GM21381 (cell line): ENCODE data around the gene ENO2.

Experiments
- ATAC-seq: cut with Tn5 transposase; IDR thresholded peaks from one replicate; pipeline ENCODE4 v1.9.1; 2021; ENCODE audit warnings: mild to moderate bottlenecking, moderate library complexity; ENCODE audit not compliant: unreplicated experiment

The ENO2 gene

DNA sequence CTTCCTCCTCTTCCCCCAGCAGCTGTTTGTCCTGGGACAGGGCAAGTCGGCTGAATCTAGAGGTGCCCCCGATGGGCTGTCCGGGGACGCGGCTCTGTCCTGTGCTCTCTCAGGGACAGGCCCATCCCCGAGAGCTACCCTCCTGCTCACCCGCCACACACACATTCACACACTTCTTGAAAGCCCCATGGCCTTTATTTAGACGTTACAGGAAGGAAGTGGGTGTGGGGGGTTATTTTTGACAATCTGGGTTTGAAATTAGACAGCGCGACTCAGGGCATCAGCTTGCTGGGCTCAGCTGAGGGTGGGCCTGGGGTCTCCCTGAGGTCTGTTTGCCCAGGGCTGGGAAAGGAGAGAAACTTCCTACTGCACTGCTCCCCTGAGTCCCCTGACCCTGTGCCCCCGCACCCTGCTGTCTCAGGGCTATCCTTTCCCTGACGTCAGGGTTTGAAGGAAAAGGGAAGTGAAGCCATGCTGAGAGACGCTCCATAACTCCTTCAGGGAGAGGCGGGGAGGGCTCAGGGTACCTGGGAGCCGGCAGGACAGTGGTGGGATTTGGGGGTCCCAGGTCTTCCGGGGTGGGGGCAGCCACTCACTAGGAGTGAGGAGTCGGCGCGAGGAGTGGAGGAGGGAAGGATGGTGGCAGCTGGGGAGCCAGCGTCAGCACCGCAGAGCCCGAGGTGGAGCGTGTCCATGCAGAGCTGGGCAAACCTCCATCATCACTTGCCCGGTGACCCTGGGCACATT is 44.9 kb downstream of the ENO2 start:
- peak; percentile 48 for ATAC-seq

GRCh38 chr12:6959805-6960592 is 45.6 kb downstream of the ENO2 start:
- ATAC-seq = no peak

DNA sequence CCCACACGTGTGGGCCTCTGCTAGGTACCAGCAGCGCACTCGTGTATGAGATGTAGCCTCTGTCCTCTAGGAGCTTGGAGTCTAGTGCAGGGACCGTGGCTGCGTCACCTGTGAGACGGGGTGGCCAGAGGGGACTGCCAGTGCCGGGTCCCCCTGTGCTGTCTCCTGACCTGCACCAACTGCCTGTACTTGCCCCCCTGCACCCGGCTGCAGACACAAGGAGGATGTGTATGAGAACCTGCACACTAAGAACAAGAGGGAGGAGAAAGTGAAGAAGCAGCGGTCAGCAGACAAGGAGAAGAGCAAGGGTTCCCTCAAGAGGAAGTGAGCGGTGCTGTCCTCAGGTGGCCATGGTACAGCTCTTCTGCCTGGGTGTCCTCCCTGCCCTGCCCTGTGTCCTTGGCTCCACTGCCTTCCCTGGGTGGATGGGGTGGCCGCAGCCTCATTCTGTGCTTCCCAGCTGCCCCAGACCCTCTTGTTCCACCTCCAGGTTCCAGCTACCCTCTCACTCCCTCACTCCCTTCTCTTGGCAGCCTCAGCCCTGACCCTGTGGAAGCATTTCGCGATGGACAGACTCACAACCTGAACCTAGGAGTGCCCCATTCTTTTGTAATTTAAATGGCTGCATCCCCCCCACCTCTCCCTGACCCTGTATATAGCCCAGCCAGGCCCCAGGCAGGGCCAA is 46.4 kb downstream of the ENO2 start:
- ATAC-seq = no peak

DNA sequence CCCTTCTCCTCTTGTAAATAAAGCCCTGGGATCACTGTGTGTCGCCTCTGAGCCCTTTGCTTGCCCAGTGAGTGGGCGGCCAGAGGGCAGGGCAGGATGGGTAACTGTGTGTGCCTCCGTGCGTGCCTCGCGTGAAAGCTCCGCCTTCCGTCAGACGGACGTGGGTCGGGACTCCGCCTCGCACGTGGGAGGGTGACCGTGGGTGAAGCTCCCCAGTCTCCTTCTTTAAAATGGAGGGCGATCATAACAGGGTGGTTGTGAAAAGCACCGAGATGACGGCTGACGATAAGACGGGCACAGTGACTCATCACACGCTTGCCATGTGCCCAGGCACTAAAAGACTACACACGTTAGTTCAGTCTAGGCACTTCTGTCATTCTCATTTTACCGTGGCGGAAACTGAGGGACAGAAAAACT is 46.9 kb downstream of the ENO2 start:
- ATAC-seq = no peak

DNA sequence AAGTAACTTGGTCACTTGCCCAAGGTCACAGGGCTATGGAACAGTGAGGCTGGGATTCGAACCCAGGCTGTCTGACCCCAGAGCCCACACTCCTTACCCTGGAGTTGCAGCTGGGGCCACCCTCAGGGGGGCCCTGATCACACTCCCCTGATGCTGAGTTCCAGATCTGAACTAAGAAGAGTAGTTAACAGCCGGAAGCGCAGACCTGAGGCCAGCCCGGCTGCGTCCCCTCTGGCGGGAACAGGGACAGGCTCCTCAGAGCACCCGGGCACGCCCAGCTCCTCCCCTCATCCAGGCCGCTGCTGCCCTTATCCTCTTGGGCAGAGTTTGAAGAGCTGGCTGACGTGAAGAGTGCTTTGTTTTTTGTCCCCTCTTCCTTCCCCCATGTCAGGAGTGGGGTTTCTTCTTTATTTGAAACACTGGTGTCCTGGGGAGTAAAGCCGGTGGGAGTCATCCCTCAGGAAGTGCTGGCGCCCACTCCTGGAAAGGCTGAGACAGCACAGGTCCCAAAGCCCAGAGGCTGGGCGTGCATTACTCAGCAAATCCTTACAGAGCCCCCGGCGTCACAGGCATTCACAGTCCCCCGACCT is 47.4 kb downstream of the ENO2 start:
- ATAC-seq = no peak

GRCh38 chr12:6962285-6963015 is 48.1 kb downstream of the ENO2 start:
- ATAC-seq = no peak

DNA sequence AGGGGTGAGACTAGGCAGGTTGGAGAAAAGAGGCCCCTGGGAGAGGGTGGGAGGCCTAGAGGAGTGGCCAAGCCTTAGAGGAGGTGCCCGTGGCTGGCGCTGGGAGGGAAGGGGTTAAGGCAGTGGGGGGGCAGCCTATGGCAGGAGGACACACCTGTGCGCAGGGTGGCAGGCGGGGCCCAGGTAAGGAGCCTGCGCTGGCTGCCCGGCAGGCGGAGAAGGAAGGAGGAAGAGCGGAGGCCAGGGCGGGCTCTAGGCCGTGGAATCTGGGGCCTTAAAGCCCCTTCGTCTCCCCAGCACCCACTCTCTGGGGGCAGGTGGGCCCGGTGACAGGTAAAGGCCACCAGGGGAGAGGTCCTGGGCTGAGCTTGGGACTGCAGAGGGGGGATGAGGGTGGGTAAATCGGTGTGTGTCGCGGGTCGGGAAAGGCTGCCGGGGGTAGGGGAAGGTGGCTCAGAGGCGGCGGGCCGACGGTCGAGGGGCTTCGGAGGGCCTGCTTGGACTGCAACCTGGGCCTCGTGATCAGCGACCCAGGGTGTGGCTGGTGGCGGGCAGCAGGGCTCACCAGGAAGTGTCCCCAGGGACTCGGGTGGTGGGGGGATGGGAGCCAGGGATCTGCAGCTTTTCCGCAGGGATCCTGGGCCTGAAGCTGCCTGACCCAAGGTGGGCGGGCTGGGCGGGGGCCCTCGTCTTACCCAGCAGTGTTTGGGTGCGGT is 48.8 kb downstream of the ENO2 start:
- ATAC-seq = no peak

DNA sequence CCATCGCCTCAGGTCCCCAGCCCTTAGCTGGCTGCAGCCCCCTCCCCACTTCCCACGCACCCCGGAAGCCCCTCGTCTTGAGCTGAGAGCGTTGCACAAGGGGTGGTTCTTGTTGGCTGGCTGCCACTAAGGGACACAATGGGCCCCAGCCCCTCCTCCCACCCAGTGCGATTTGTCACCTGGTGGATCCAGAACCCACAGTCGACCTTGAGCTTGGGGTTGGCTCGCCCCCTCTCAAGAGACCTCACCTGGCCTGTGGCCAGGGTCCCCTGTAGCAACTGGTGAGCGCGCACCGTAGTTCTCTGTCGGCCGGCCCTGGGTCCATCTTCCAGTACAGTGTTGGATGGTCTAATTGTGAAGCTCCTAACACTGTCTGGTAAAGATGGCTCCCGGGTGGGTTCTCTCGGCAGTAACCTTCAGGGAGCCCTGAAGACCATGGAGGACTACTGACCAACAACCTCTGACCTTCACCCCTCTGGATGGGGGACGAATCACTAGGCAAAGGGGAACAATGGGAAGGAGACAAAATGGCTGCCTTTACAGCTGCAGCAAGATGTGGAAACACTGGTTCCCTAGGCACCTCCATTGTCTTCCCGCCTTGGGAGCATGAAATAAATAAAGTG is 49.5 kb downstream of the ENO2 start:
- no peak for ATAC-seq

- no peak for ATAC-seq
Observed at GRCh38 chr12:6964605-6965025, 50.2 kb downstream of the ENO2 start.

DNA sequence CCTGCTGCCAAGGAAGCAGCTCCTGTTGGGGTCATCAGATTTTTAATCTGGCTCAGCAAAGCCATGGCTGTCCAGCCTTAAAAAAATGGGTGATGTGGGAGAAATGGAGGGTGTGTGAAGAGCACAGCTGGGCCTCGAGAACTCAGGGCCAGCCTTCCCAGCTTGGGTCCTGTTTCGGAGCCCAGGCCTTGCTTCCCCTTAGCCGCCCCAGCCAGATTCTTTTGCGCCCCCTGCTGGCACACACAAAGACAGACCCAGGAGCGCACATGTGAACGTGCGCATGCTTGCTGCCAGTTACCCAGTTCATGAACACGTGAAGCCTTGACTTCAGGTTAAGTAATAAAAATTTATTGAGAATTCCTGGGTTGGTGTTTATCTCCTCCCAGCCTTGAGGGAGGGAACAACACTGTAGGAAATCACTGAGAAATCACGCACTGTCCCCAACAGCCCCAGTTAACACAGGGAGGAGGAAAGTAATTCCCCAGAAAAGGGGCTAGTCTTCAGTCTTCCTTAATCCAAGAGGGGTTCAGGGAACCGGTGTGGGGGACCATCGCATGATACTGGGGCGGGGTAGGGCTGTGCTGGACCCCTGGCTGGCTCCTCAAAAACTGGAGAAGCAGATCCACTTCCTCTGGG is 50.8 kb downstream of the ENO2 start:
- ATAC-seq = peak; percentile 29

DNA sequence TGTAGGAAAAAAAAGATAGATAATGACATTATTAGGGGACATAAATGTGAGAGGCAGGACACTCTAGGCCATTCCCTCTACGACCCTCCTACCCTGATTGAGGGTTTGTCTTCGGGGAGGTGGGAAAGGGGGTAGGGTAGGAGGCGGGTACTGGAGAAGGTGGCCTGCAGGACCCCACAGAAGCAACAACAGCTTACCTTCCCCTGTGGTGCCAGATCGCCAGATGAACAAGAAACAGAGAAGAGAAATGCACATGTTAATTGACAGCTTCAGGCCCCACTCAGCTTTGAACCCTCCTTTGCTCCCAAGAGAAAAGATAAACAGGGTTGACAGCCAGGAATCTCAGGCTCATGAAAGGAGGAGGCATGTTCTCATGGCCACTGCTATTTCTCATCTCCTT is 51.3 kb downstream of the ENO2 start:
- no peak for ATAC-seq

- no peak for ATAC-seq
Observed at GRCh38 chr12:6966351-6966750, 52.0 kb downstream of the ENO2 start.

DNA sequence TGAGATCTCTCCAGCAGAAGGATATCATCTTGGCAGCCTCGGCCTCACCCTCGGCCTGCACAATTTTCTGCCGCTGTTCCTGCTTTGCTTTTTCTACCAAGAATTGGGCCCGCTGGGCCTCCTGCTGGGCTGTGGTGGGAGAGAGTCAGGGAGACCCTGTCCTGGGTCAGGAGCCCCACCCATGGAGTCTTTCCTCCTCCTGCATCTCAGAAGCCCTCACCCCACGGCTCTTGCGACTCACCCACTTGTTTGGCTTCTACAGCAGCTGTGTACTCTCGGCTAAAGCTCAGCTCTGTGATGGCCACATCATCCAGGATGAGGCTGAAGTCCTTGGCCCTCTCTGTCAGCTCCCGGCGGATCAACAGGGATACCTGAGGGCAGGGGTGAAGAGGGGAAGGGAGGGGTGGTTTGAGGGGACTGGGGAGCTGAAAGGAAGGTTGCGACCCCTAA is 53.3 kb downstream of the ENO2 start:
- no peak for ATAC-seq

DNA sequence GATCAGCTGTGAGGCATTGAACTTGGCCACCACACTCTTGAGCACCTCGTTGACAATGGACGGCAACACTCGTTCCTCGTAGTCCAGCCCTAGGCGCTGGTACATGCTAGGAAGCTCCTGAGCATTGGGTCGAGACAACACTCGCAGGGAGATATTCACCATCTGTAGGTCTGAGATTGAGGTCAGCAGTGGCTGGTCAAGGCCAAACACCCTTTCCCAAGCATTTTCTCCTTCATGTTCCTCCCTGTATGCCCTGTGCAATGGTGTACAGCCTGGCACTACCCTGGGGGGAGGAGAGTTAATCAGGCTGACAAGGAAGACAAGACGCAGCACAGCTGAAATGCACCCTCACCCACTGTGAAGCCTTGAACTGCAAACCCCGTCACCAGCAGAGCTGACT is 54.0 kb downstream of the ENO2 start:
- no peak for ATAC-seq

DNA sequence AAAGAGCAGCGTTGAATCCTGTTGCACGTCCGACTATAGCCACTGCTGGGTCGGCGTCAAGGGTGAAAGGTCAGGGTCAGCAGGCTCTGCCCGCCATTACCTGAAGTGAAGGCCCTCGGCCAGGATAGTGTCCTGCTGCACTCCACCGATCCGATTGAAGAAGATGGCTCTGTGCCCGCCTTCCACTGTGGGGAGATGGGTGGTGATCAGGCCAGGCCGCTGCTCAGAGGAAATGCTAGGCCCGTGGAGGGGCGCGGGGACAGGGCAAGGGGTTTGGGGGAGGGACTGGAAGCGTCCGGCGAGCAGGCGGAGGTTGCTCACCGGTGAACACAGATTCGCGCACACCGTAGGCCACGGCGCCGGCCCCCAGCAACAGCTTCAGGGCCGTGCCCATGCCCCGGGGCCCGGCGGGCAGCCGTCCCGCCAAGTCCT is 55.7 kb downstream of the ENO2 start:
- peak; percentile 22 for ATAC-seq
